ENCODE measurements around the gene KLLN.
A peak's percentile ranks its signal among the peaks of the same experiment; 100 is the strongest.

Gene KLLN

DNA sequence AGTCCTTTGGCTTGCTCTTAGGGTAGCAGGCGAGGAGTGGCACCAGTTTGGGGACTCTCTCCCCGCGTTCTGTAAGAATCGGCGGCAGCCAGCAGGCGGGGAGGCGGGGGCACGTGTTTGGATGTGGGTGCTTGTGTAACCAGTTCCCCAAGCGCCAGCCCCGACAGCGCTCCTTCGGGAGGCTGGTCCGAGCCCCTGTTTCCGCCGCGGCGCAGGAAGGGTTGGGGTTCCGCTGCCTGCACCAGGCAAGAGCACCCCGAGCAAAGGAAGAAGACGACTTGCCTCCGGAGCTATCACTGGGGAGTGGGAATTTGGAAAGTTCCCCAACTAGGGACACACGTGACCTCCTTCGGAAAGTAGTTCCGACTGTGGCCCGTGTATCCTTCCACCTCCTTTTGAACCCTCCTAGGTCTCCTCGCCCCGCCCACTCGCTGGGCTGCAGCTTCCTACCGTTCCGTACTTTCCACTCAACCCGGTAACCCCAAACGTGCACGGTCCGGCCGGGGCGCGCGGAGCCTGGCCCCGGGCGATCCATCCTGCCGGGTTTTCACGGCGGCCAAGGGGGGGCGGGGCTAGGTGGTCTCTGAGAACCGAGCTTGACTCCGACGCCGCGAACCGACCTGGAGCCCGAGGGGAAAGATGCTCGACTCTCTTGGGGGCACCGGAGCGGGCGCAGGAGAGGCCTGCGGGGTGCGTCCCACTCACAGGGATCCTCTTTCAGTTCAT, 1.2 kb downstream of the KLLN start:
- Histone ChIP-seq H3K9me3 (replicated peaks; ENCODE audit: insufficient read depth, low read length) (no peaks in the 10 kb centered on the region), H4K20me1 (ENCODE audit: insufficient read depth, low read length) (peaks cover 4% of the 10 kb centered on the region; the same call in 1 of the 2 replicates), H3K27me3 (replicated peaks; ENCODE audit: insufficient read depth, low read length) (no peaks in the 10 kb centered on the region), H3K27ac (ENCODE audit: low read length) (peak overlapping the region; percentile 85), H3K79me2 (ENCODE audit: low read length) (peaks cover 45% of the 10 kb centered on the region), H3K9me2 (replicated peaks; ENCODE audit: insufficient read depth, low read length) (no peaks in the 10 kb centered on the region), H3K9ac (ENCODE audit: low read length) (peak overlapping the region; percentile 85), H3K4me1 (ENCODE audit: low read length) (peaks cover 12% of the 10 kb centered on the region), H3F3A (ENCODE audit: insufficient read depth, low read length) (peaks cover 44% of the 10 kb centered on the region), H3K4me2 (ENCODE audit: low read depth, low read length) (peak overlapping the region; percentile 93), H2AFZ (ENCODE audit: low read length) (peak overlapping the region; percentile 89), H3K36me3 (replicated peaks; ENCODE audit: insufficient read depth, low read length) (no peaks in the 10 kb centered on the region), H3K4me3 (ENCODE audit: low read length) (peak overlapping the region; percentile 89)
- TF ChIP-seq EZH2 (optimal IDR thresholded peaks at IDR 0.05; ENCODE audit: low read depth, low read length): no peak
- TF ChIP-seq, protein P1, sequence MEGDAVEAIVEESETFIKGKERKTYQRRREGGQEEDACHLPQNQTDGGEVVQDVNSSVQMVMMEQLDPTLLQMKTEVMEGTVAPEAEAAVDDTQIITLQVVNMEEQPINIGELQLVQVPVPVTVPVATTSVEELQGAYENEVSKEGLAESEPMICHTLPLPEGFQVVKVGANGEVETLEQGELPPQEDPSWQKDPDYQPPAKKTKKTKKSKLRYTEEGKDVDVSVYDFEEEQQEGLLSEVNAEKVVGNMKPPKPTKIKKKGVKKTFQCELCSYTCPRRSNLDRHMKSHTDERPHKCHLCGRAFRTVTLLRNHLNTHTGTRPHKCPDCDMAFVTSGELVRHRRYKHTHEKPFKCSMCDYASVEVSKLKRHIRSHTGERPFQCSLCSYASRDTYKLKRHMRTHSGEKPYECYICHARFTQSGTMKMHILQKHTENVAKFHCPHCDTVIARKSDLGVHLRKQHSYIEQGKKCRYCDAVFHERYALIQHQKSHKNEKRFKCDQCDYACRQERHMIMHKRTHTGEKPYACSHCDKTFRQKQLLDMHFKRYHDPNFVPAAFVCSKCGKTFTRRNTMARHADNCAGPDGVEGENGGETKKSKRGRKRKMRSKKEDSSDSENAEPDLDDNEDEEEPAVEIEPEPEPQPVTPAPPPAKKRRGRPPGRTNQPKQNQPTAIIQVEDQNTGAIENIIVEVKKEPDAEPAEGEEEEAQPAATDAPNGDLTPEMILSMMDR (IDR thresholded peaks at IDR 0.05; ENCODE audit: low read length): no peak; the same call in 1 of the 2 replicates
- TF ChIP-seq EZH2phosphoT487 (IDR thresholded peaks at IDR 0.05; ENCODE audit: low read length): no peak
- DNase-seq: peak; percentile 99

DNA sequence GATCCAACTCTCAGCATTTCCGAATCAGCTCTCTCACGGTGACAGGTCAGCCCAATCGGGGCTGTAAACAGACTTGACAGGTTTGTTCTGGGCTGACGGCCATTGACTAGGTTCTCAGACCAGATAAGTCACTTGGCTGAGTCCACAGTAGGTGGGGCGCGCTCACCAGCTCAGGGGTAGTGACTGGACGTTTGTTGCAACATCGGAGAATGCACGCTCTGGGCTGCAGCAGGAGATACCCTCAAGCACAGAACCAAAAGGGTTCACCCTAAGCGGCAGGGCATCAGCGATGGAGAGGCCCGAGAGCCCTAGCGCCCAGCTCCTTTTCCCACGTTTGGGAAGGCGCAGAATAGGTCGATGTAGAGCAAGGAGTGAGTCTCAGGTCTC, 1.8 kb downstream of the KLLN start:
- Histone ChIP-seq H3K27me3 (replicated peaks; ENCODE audit: insufficient read depth, low read length) (no peaks in the 10 kb centered on the region), H3K27ac (ENCODE audit: low read length) (peak overlapping the region; percentile 85), H3K36me3 (replicated peaks; ENCODE audit: insufficient read depth, low read length) (no peaks in the 10 kb centered on the region), H3K4me2 (ENCODE audit: low read depth, low read length) (peak overlapping the region; percentile 93), H3K9me2 (replicated peaks; ENCODE audit: insufficient read depth, low read length) (no peaks in the 10 kb centered on the region), H3K79me2 (ENCODE audit: low read length) (peaks cover 39% of the 10 kb centered on the region), H2AFZ (ENCODE audit: low read length) (peak overlapping the region; percentile 89), H3K9me3 (replicated peaks; ENCODE audit: insufficient read depth, low read length) (no peaks in the 10 kb centered on the region), H3F3A (ENCODE audit: insufficient read depth, low read length) (peaks cover 44% of the 10 kb centered on the region), H3K9ac (ENCODE audit: low read length) (peak overlapping the region; percentile 85), H3K4me1 (ENCODE audit: low read length) (peaks cover 12% of the 10 kb centered on the region), H4K20me1 (ENCODE audit: insufficient read depth, low read length) (peaks cover under 1% of the 10 kb centered on the region; the same call in 1 of the 2 replicates), H3K4me3 (ENCODE audit: low read length) (peak overlapping the region; percentile 89)
- DNase-seq: peak; percentile 62
- TF ChIP-seq EZH2phosphoT487 (IDR thresholded peaks at IDR 0.05; ENCODE audit: low read length) (no peak), EZH2 (optimal IDR thresholded peaks at IDR 0.05; ENCODE audit: low read depth, low read length) (no peak)
- TF ChIP-seq, protein P1 (IDR thresholded peaks at IDR 0.05; ENCODE audit: low read length): no peak; the same call in 1 of the 2 replicates

DNA sequence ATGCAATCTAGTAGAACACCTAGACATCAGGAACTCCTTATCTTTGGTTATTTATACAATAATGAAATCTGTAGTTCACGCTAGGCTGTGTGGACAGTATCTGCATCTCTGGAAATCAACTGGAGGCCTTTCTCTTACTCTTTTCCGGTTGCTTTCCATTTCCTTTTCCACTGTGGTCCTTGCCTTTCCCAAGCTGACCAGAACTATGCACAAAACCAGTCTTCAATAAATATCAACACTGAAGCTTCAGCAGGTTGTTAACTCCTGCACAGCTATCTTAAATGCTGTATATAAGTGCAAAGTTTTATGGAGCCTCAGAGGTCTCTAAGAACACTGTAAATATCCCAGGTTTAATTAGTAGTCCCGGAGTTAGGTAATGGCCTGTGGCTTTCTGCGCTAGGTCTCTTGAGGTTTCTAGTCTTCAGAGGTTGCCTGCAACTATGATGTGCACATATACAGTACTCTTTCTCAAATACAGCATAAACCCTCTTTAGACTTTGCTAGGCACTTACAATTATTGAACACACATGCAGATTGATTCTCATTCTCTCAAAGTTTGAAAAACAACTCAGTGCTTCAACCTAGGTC, 2.4 kb downstream of the KLLN start:
- H3K79me2 ChIP-seq (ENCODE audit: low read length): peaks cover 33% of the 10 kb centered on the region
- peaks cover 12% of the 10 kb centered on the region for H3K4me1 ChIP-seq (ENCODE audit: low read length)
- H2AFZ ChIP-seq (ENCODE audit: low read length): peak overlapping the region; percentile 89
- H3K9me2 ChIP-seq (replicated peaks; ENCODE audit: insufficient read depth, low read length): no peaks in the 10 kb centered on the region
- no peaks in the 10 kb centered on the region for H3K9me3 ChIP-seq (replicated peaks; ENCODE audit: insufficient read depth, low read length)
- DNase-seq: no peak
- peak overlapping the region; percentile 85; the same call in 1 of the 2 replicates for H3K9ac ChIP-seq (ENCODE audit: low read length)
- H4K20me1 ChIP-seq (ENCODE audit: insufficient read depth, low read length): no peaks in the 10 kb centered on the region
- peak overlapping the region; percentile 93 for H3K4me2 ChIP-seq (ENCODE audit: low read depth, low read length)
- TF ChIP-seq EZH2phosphoT487 (IDR thresholded peaks at IDR 0.05; ENCODE audit: low read length): no peak
- TF ChIP-seq, protein P1 (IDR thresholded peaks at IDR 0.05; ENCODE audit: low read length): no peak
- no peak for TF ChIP-seq EZH2 (optimal IDR thresholded peaks at IDR 0.05; ENCODE audit: low read depth, low read length)
- no peaks in the 10 kb centered on the region for H3K36me3 ChIP-seq (replicated peaks; ENCODE audit: insufficient read depth, low read length)
- H3K27ac ChIP-seq (ENCODE audit: low read length): peak overlapping the region; percentile 85; the same call in 1 of the 2 replicates
- peaks cover 44% of the 10 kb centered on the region for H3F3A ChIP-seq (ENCODE audit: insufficient read depth, low read length)
- peak overlapping the region; percentile 89 for H3K4me3 ChIP-seq (ENCODE audit: low read length)
- H3K27me3 ChIP-seq (replicated peaks; ENCODE audit: insufficient read depth, low read length): no peaks in the 10 kb centered on the region
